UCSD-AML1 (cell line): ENCODE results near the gene FXYD3.
"Not testable (repeated sequence)": the region's sequence is repeated elsewhere in the genome, so short reads cannot be mapped to it uniquely, and the experiment has no call there.

Experiments
- DNase-seq: peaks from one replicate; lab custom pipeline; 2025; ENCODE audit not compliant: unreplicated experiment; lab: John Stamatoyannopoulos, UW

FXYD3 gene

DNA sequence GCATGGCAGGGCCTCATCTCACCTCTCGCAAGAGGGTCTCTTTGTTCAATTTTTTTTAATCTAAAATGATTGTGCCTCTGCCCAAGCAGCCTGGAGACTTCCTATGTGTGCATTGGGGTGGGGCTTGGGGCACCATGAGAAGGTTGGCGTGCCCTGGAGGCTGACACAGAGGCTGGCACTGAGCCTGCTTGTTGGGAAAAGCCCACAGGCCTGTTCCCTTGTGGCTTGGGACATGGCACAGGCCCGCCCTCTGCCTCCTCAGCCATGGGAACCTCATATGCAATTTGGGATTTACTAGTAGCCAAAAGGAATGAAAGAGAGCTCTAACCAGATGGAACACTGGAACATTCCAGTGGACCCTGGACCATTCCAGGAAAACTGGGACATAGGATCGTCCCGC lies 8.0 kb downstream of the FXYD3 start:
- no peak for DNase-seq

- no peak for DNase-seq
Measured at GRCh38 chr19:35124098-35125060, 8.8 kb downstream of the FXYD3 start.

- no peak for DNase-seq
Measured at GRCh38 chr19:35125270-35125717, 9.7 kb downstream of the FXYD3 start.

- DNase-seq: no peak
Measured at GRCh38 chr19:35125749-35126623, 10.4 kb downstream of the FXYD3 start.

DNA sequence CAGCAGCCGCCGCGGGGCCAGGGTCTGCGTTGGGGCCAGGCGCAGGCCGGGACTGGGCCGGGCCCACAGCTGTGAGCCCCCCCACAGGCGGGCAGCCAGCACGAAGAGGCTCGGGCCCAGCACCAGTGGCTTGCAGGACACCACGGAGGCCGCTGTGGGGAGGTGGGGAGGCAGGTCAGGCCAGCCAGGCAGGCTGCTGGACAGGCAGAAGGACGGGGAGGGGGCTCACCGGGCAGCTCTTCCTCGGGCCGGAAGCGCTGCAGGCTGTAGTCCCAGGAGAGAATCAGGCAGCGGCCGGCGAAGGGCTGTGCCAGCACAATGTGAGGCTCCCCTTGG lies 11.0 kb downstream of the FXYD3 start:
- no peak for DNase-seq

DNA sequence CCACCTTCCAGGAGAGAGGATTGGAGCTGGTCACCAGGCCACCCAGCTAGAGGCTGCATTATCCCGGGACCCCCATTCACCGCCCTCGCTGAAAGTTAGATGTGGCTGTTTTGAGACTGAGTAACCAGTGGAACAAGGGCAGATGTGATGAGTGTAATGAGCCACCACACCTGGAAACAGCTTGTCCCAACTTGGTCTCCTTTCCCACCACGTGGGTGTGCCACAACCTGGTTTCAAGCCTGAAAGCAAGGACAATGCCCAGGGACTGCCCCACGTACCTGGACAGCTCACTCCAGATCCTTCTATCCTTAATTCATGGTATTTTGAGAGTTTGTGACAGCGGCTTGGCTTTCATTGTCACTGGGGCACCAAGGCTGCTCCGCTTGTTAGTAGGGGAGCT lies 12.2 kb downstream of the FXYD3 start:
- DNase-seq: no peak

- DNase-seq: no peak
Measured at GRCh38 chr19:35128398-35129057, 12.9 kb downstream of the FXYD3 start.

DNA sequence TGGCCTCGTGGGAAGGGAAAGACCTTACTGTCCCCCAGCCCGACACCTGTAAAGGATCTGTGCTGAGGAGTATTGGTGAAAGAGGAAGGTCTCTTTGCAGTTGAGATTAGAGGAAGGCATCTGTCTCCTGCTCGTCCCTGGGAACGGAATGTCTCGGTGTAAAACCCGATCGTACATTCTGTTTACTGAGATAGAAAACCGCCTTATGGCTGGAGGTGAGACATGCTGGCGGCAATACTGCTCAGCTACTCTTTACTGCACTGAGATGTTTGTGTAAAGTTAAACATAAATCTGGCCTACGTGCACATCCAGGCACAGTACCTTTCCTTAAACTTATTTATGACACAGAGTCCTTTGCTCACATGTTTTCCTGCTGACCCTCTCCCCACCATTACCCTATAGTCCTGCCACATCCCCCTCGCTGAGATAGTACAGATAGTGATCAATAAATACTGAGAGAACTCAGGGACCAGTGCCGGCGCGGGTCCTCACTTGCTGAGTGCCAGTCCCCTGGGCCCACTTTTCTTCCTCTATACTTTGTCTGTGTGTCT lies 14.2 kb downstream of the FXYD3 start:
- not testable (repeated sequence) for DNase-seq

DNA sequence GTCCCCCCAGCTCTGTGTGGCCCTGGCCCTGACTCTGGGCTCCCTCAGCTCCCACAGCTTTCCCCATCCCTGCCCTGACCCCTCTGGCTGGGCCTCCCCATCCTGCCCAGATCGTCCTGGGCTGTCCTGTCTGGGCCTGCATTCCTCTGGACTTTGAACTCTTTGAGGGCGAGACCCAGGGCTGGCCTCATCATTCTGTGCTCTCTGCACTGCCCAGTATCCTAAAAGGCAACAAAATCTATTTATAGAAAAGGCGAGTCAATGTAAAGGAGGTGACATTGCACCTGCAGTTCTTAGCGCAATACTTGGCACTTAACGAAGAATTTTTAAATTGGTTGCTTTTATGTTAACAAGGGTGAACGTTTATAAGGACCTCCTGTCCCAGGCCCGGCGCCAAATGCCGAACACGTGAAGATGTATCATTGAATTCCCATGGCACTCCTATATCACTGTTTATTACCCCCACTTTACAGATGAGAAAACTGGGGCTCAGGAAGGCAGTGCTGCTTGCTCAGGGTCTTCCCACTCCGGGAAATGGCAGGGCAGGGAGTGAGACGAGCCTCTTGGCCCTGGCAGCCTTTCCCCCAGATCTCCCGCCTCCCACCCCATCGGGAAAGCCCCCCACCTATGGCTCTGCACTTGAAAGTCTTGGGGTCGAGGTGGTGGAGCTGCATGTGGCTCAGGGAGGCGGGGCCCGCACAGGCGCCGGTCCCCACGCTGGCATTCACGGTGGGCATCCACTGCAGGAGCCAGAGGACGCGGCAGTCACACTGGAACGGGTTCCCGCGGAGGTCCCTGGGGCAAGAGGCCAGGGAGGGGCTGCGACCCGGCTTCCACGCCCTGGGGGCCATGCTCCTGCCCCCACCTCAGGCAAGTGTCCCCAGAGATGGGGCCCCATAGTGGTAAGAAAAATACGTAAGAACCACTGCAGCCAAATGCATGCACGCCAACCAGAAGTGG lies 15.4 kb downstream of the FXYD3 start:
- no peak for DNase-seq

DNA sequence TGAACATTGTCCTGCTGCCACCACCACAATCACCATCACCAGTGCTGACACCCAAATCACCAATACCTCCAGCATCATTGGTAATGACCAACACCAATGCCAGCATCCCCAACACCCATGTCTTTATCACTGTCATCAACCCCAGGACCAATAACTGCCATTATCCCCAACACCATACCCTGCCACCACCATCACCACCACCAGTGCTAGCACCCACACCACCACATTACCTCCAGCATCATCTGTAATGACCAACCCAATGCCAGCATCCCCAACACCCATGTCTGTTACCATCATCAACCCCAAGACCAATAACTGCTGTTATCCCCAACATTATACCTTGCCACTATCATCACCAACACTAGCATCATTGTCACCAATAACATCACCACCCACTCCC lies 16.6 kb downstream of the FXYD3 start:
- no peak for DNase-seq

- DNase-seq: no peak
Measured at GRCh38 chr19:35133826-35134225, 18.2 kb downstream of the FXYD3 start.

DNA sequence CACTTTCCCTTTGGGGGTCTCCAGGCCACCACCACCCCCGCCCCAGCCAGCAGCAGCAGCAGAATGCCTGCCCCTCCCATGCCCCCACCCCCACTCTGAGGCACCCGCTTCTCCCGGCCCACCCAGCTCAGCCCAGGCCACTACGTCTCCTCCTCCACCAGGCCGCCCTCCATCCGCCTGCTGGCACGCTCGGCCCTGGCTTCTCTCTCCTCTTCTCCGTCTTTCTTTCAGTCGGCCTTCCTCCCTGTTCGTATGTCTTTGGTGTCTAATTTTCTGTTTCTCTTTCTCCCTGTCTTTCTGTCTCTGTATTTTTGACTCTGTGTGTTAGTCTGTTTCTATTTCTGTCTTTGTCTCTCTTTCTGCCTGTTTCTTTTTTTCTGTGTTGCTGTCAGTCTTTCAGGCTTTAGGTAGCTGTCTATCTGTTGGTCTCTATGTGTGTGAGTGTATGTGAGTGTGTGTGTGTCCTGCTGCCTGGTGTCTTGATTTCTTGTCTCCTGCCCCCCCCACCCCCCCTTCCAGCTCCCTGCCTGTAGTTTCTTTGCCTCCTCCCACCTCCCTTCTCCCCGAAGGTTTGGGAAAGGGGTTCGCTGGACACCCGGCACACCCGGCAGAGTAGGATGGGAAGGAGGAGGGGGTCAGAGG lies 19.1 kb downstream of the FXYD3 start, which contains the start of gene LGI4:
Gene LGI4 (minus strand): TSS at position 459 of the 642 bp plus-strand sequence. CDS start 379 bp downstream, at position 80.
- DNase-seq: no peak

- peak; percentile 76 for DNase-seq
Measured at GRCh38 chr19:35135389-35135909, 19.8 kb downstream of the FXYD3 start.

DNA sequence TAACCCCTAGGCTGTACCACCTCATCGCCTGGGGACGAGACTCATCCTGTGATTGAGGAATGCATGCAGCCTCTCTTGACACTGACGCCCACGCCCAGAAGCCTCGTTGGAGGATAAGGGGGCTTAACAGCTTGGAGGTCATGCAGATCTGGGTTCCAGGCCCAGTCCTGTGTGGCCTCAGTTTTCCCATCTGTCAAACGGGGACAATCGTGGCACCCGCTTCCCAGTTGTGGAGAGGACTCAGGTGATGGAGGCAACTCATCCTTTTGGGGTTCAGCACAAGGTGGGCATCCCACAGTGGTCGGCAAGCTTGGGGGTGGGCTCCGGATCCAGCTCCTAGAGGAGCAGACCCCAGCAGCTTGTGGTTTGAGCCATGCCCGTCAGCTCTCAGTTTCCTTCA lies 20.6 kb downstream of the FXYD3 start:
- no peak for DNase-seq

DNA sequence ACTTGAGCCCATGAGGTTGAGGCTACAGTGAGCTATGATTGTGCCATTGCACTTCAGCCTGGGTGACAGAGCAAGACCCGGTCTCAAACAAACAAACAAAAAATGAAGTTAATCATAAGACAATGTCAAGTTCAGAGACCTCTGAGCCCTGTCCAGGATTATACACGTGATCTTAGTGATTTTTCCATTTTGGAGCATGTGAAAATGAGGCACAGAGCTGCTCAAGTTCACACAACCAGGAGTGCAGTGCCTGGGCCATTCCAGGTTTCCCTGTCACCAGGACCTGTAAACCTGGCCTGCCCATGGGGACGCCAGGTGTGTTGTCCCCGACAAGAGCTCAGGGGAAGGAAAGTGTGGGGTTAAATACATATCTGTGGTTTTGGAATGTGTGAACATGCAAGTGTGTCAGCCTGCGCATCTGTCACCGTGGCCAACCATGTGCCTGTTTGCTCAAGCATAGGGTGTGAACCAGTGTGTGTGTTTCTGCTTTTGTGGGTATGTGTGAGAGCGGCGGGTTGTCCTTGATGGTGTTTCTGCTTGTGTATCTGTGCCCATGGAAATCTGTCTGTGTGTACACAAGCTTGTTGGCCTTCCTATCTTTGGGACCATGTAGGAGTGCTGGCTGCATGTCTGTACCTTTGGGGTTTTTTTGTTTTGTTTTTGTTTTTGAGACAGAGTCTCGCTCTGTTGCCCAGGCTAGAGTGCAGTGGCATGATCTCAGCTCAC lies 21.5 kb downstream of the FXYD3 start:
- no peak for DNase-seq

DNA sequence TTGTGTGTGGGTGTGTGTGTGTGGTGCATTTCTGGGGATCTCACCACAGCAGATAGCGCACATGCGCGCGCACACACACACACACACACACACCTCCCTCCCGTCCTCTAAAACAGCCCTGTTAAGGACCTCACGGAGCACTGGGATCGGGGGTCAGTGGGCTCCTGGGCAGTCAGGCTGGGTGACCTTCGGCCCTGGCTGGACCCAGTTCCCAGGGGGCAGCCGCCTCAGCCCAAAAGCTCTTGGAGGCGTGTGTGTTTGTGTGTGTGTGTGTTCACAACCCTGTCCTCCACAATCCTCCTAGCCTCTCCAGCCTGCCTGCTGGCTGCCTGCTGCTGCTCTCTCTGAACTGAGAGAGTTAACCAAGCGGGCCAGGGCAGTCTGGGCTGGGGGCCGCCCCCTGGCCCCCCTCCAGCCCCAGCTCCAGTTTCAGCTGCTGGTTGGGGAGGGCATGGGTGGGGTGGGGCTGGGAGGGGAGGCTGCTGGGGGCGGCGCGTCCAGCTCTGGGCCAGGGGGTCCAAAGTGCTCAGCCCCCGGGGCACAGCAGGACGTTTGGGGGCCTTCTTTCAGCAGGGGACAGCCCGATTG lies 22.8 kb downstream of the FXYD3 start, which contains the start of gene FXYD1:
Gene FXYD1 (plus strand): TSS at position 520 of the 588 bp plus-strand sequence. CDS start 1,256 bp downstream, outside the sequence.
- no peak for DNase-seq

DNA sequence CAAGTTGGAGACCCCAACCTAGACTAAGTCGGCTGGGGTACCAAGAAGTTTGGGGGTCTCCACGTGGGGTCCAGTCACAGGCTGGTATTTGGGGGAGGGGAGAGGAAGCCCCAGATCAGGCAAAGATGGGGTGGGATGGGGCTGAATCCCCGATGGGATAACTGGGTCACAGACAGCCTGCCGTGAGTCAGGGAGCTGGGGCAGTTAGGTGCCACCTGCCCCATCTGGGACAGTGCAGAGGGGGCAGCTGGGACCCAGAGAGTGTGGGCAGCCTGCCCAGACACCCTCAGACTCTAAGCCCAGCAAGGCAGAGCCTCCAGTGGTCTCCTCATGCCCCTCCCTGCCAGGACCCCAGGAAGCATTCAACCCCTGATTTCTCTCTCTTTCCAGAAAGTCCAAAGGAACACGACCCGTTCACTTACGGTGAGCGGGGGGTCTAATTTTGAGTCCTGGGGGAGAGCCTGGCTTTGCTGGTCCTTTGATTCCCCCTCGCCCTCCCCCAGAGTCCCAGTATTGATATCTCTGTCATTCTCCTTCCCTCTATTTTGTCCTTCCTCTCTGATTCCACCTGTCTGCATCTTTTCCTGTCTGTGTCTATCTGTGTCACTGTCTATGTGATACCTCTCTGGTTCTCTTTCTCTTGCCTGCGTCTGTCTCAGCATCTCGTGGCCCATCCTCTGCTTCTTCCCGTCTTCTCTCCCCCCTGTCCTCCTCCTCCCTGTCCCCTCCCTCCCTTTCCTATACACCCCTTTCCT lies 24.8 kb downstream of the FXYD3 start:
- DNase-seq: no peak
